Body of pancreas (tissue), 4 donors: ENCODE measurements around the gene PLCB4. TPM values are rescaled to one million over a fixed set of nuclear protein-coding genes. Genes with fewer than 3 reads are reported as not detected.

Source experiments
- ATAC-seq: fragments of 150-250 bp; one replicate; pipeline ENCODE4 v1.9.1; 2016
- DNase-seq, 4 donors: peaks; one replicate each; pipeline ENCODE4 v3.0.0-alpha.2; 2019
- H3K27ac ChIP-seq, 4 donors: fragments of 200-600 bp; sonication (generic); 1 replicate in 3 of 4; 2 replicates in 1 of 4; pipeline versions ENCODE4 v1.5.1 to v1.6.1; 2016 to 2019; ENCODE audit warnings: mild to moderate bottlenecking in 1 of 4, mixed read lengths in 1 of 4, moderate library complexity in 1 of 4
- H3K27me3 ChIP-seq, 2 donors: fragments of 200-600 bp; sonication (generic); one replicate each; pipeline ENCODE4 v1.6.0; 2016; ENCODE audit warnings: mild to moderate bottlenecking in 1 of 2
- H3K36me3 ChIP-seq, 2 donors: fragments of 200-600 bp; sonication (generic); replicated peaks in 1 of 2; 2 replicates each; pipeline ENCODE4 v1.5.1; 2016; ENCODE audit warnings: low read depth in 2 of 2; ENCODE audit not compliant: insufficient read depth in 1 of 2
- H3K4me1 ChIP-seq: fragments of 200-600 bp; sonication (generic); one replicate; pipeline ENCODE4 v1.6.0; 2016
- H3K4me3 ChIP-seq, 2 donors: fragments of 200-600 bp; sonication (generic); 1 replicate in 1 of 2; 2 replicates in 1 of 2; pipeline ENCODE4 v1.5.1; 2016 to 2019
- H3K9me3 ChIP-seq, 3 donors: fragments of 200-600 bp; sonication (generic); 1 replicate in 2 of 3; 2 replicates in 1 of 3; pipeline ENCODE4 v1.5.1; 2016
- CTCF ChIP-seq, 7 experiments: fragments of 450-650 bp in 4 of 7; fragments of 200-600 bp in 3 of 7; sonication (generic) in 3 of 7; IDR thresholded peaks; one replicate each; pipeline ENCODE4 v1.5.1; 2016 to 2019; ENCODE audit warnings: antibody characterized with exemption in 7 of 7
- POLR2A ChIP-seq, 3 donors: fragments of 450-650 bp; IDR thresholded peaks; one replicate each; pipeline ENCODE4 v1.6.1; 2016; ENCODE audit warnings: antibody characterized with exemption in 3 of 3, mild to moderate bottlenecking in 2 of 3
- WGBS, 2 donors: methylation state at CpG; one replicate each; pipeline ENCODE4 v1.1.5; 2017; 5-methylcytosine and 5-hydroxymethylcytosine counted together
- intact Hi-C: fragments of 100-400 bp; cut with DNase I; formaldehyde crosslinking; loops from one replicate; pipeline ENCODE4 v1.15.1; 2023
- total RNA-seq, 2 donors: library from RNA; depleted of rRNA; stranded (reverse); fragments of >200 nt; gene quantifications; one replicate each; pipeline ENCODE4 v1.1.0, GENCODE V29; 2016

The PLCB4 gene
- total RNA-seq, 2 donors from 2014 or later, result 1.3 to 3.4 TPM

- intact Hi-C loops, result no loop called here
- no peak overlapping the region for H3K4me3 ChIP-seq
- no peaks in the 10 kb centered on the region for H3K9me3 ChIP-seq
- ATAC-seq, result no peak
- WGBS, 2 donors, result 84 to 92% methylated on average over 1 of the region's 1 CpG
- H3K27ac ChIP-seq, result no peak overlapping the region
- H3K27me3 ChIP-seq, result no peaks in the 10 kb centered on the region
- TF ChIP-seq POLR2A (IDR thresholded peaks at IDR 0.05), result no peak
- TF ChIP-seq CTCF (IDR thresholded peaks at IDR 0.05), result no peak
- no peaks in the 10 kb centered on the region for H3K4me1 ChIP-seq
- DNase-seq, result no peak
- no peaks in the 10 kb centered on the region for H3K36me3 ChIP-seq
These were observed 212.9 kb downstream of the PLCB4 start for GRCh38 chr20:9281803-9282202.

- H3K27me3 ChIP-seq, result no peaks in the 10 kb centered on the region
- H3K27ac ChIP-seq, result no peak overlapping the region
- H3K9me3 ChIP-seq, result no peaks in the 10 kb centered on the region
- DNase-seq, result no peak
- no peak for ATAC-seq
- no peaks in the 10 kb centered on the region for H3K4me1 ChIP-seq
- no peaks in the 10 kb centered on the region for H3K36me3 ChIP-seq
- H3K4me3 ChIP-seq, result no peak overlapping the region
- 90 to 96% methylated on average over 2 of the region's 2 CpGs for WGBS, 2 donors
- intact Hi-C loops, result no loop called here
- no peak for TF ChIP-seq CTCF (IDR thresholded peaks at IDR 0.05)
- no peak for TF ChIP-seq POLR2A (IDR thresholded peaks at IDR 0.05)
These were observed 216.7 kb downstream of the PLCB4 start for GRCh38 chr20:9285617-9286016.

GRCh38 chr20:9286501-9287461 lies 217.9 kb downstream of the PLCB4 start:
- DNase-seq (no peak), ATAC-seq (no peak)
- Histone ChIP-seq H3K27me3 (no peaks in the 10 kb centered on the region), H3K36me3 (no peaks in the 10 kb centered on the region), H3K4me1 (no peaks in the 10 kb centered on the region), H3K4me3 (no peak overlapping the region), H3K27ac (no peak overlapping the region), H3K9me3 (no peaks in the 10 kb centered on the region)
- intact Hi-C loops, result no loop called here
- no peak for TF ChIP-seq CTCF (IDR thresholded peaks at IDR 0.05)
- no peak for TF ChIP-seq POLR2A (IDR thresholded peaks at IDR 0.05)
- WGBS, 2 donors, result 86 to 88% methylated on average over 3 of the region's 3 CpGs

GRCh38 chr20:9287826-9288225 lies 218.9 kb downstream of the PLCB4 start:
- no peaks in the 10 kb centered on the region for H3K4me1 ChIP-seq
- H3K36me3 ChIP-seq, result no peaks in the 10 kb centered on the region
- TF ChIP-seq POLR2A (IDR thresholded peaks at IDR 0.05) (no peak), CTCF (IDR thresholded peaks at IDR 0.05) (no peak)
- DNase-seq (peak in 2 of 4 donors; percentile 22 to 26), ATAC-seq (no peak)
- no peaks in the 10 kb centered on the region for H3K27me3 ChIP-seq
- intact Hi-C loops, result no loop called here
- no peaks in the 10 kb centered on the region for H3K9me3 ChIP-seq
- no peak overlapping the region for H3K4me3 ChIP-seq
- H3K27ac ChIP-seq, result no peak overlapping the region
- 90 to 100% methylated on average over 1 of the region's 1 CpG for WGBS, 2 donors

- WGBS, 2 donors, result 87% methylated on average over 2 of the region's 2 CpGs
- no peak overlapping the region for H3K4me3 ChIP-seq
- H3K27me3 ChIP-seq, result no peaks in the 10 kb centered on the region
- no peaks in the 10 kb centered on the region for H3K4me1 ChIP-seq
- H3K9me3 ChIP-seq, result no peaks in the 10 kb centered on the region
- H3K27ac ChIP-seq, result no peak overlapping the region
- no peak for DNase-seq
- ATAC-seq, result no peak
- no peak for TF ChIP-seq POLR2A (IDR thresholded peaks at IDR 0.05)
- TF ChIP-seq CTCF (IDR thresholded peaks at IDR 0.05), result no peak
- intact Hi-C loops, result no loop called here
- H3K36me3 ChIP-seq, result no peaks in the 10 kb centered on the region
These were observed 221.4 kb downstream of the PLCB4 start for GRCh38 chr20:9290331-9290730.
